K562 (cell line): ENCODE measurements around the gene CCR7. TPM values are rescaled to one million over a fixed set of nuclear protein-coding genes. Genes with fewer than 3 reads are reported as not detected.

Experiments used
- ATAC-seq: fragments of 200-7000 bp; cut with Tn5 transposase; 3 replicates; pipeline ENCODE4 v1.9.1; 2020; ENCODE audit warnings: moderate library complexity
- BruUV-seq: library from RNA; stranded (reverse); fragments of 400-500 nt; replicated peaks from 2 replicates; lab custom pipeline; 2021; lab: Mats Ljungman, UMichigan
- CTCF ChIA-PET: fragments of 300-600 bp; formaldehyde crosslinking; extraction: SDS; loops from one replicate; lab custom pipeline; 2021; ENCODE audit warnings: low intra/inter-chr PET ratio; lab: Yijun Ruan, JAX
- POLR2A ChIA-PET: fragments of 300-600, 350-650 bp; sonication (Branson Sonifier 250); formaldehyde crosslinking; extraction: SDS; loops from one replicate; lab custom pipeline; 2021; ENCODE audit warnings: antibody characterized with exemption, inconsistent platforms; lab: Yijun Ruan, JAX
- DNase-seq, 4 experiments: peaks; one replicate each; pipeline versions ENCODE4 v3.0.0 to v3.0.0-alpha.2; 2011 to 2018; ENCODE audit warnings: low spot score in 3 of 4, mixed read lengths in 3 of 4; ENCODE audit errors: extremely low read depth in 1 of 4
- FAIRE-seq: peaks from 2 replicates; lab custom pipeline; 2011; peaks lifted over from hg19 to GRCh38; lab: Jason Lieb, UNC
- H2AFZ ChIP-seq: 2 replicates; pipeline ENCODE4 v1.6.0; 2011; ENCODE audit warnings: low read depth, low read length, control low read depth, inconsistent platforms
- H3K27ac ChIP-seq: fragments of 200-600 bp; 3 replicates; pipeline ENCODE4 v1.8.0; 2011; ENCODE audit warnings: low read depth, mild to moderate bottlenecking, control low read depth, inconsistent platforms, low read length, moderate library complexity, mixed read lengths; ENCODE audit errors: extremely low read depth
- H3K27me3 ChIP-seq, 2 experiments: fragments of 300-600 bp in 1 of 2; 2 replicates in 1 of 2; 3 replicates in 1 of 2; pipeline versions ENCODE4 v1.6.0 to v1.8.0; 2011; ENCODE audit warnings: inconsistent platforms in 2 of 2, low read length in 2 of 2, mild to moderate bottlenecking in 1 of 2, mixed read lengths in 1 of 2, moderate library complexity in 1 of 2; ENCODE audit not compliant: control insufficient read depth in 2 of 2, insufficient read depth in 2 of 2
- H3K36me3 ChIP-seq: fragments of 300-600 bp; 3 replicates; pipeline ENCODE4 v1.8.0; 2011; ENCODE audit warnings: mild to moderate bottlenecking, low read length, inconsistent platforms; ENCODE audit not compliant: control insufficient read depth, insufficient read depth
- H3K4me1 ChIP-seq, 2 experiments: fragments of 200-600 bp in 1 of 2; replicated peaks in 1 of 2; 2 replicates in 1 of 2; 3 replicates in 1 of 2; pipeline versions ENCODE4 v1.5.1 to v1.8.0; 2011; ENCODE audit warnings: inconsistent platforms in 2 of 2, low read length in 2 of 2, mild to moderate bottlenecking in 1 of 2, mixed read lengths in 1 of 2, moderate library complexity in 1 of 2; ENCODE audit not compliant: control insufficient read depth in 2 of 2, insufficient read depth in 2 of 2
- H3K4me2 ChIP-seq: 2 replicates; pipeline ENCODE4 v1.6.1; 2011; ENCODE audit warnings: low read length, control low read depth, inconsistent platforms, mixed read lengths; ENCODE audit not compliant: insufficient read depth
- H3K4me3 ChIP-seq: fragments of 200-600 bp; sonication (generic), shearing (Covaris generic); 2 replicates; pipeline ENCODE4 v1.5.1; 2016; ENCODE audit warnings: control low read depth, inconsistent platforms
- H3K79me2 ChIP-seq: fragments of 200-600 bp; 3 replicates; pipeline ENCODE4 v1.8.0; 2011; ENCODE audit warnings: low read length, inconsistent platforms; ENCODE audit not compliant: control insufficient read depth, insufficient read depth
- H3K9ac ChIP-seq, 2 experiments: 2 replicates each; pipeline versions ENCODE4 v1.6.0 to v1.6.1; 2011; ENCODE audit warnings: low read depth in 2 of 2, low read length in 2 of 2, control low read depth in 1 of 2, inconsistent platforms in 1 of 2, mild to moderate bottlenecking in 1 of 2, mixed read lengths in 1 of 2; ENCODE audit not compliant: insufficient read depth in 1 of 2
- H3K9me1 ChIP-seq: one replicate; pipeline ENCODE4 v1.6.0; 2011; ENCODE audit warnings: inconsistent platforms, mild to moderate bottlenecking, low read length, moderate library complexity; ENCODE audit not compliant: control insufficient read depth, insufficient read depth
- H3K9me3 ChIP-seq: replicated peaks from 2 replicates; pipeline ENCODE4 v1.5.1; 2011; ENCODE audit warnings: low read depth, low read length, inconsistent platforms; ENCODE audit not compliant: control insufficient read depth, insufficient read depth
- H4K20me1 ChIP-seq: replicated peaks from 2 replicates; pipeline ENCODE4 v1.6.1; 2011; ENCODE audit warnings: low read length, inconsistent platforms, mixed read lengths; ENCODE audit not compliant: control insufficient read depth, insufficient read depth
- ARNT ChIP-seq, 2 experiments: fragments of 450-650 bp; IDR thresholded peaks; 2 replicates each; pipeline ENCODE4 v1.6.1; 2016; ENCODE audit warnings: mild to moderate bottlenecking in 1 of 2
- HINFP ChIP-seq: fragments of 450-650 bp; conservative IDR thresholded peaks from 2 replicates; pipeline ENCODE4 v1.6.1; 2016; ENCODE audit warnings: missing genetic modification characterization, low read depth, mild to moderate bottlenecking, control low read depth, missing compliant biosample characterization
- HIVEP1 ChIP-seq: fragments of 250-450 bp; sonication (Bioruptor Pico); IDR thresholded peaks from 2 replicates; pipeline ENCODE4 v1.4.0; 2020; ENCODE audit warnings: mild to moderate bottlenecking
- PHTF2 ChIP-seq: fragments of 250-450 bp; sonication (Bioruptor Pico); IDR thresholded peaks from 2 replicates; pipeline ENCODE4 v1.5.0; 2021; ENCODE audit warnings: mild to moderate bottlenecking
- WGBS: fragments of 100-300 bp; shearing (Covaris generic); methylation state at CpG from one replicate; pipeline ENCODE4 v1.1.6; 2016; ENCODE audit warnings: low coverage, mixed read lengths; ENCODE audit not compliant: insufficient coverage; ENCODE audit errors: missing lambda C conversion rate; 5-methylcytosine and 5-hydroxymethylcytosine counted together
- in situ Hi-C: fragments of 300-500 bp; cut with MboI; formaldehyde crosslinking; loops from 4 replicates; pipeline ENCODE4 v1.15.0; 2018; ENCODE audit warnings: inconsistent platforms, mixed read lengths
- intact Hi-C: fragments of 100-400 bp; cut with micrococcal nuclease; formaldehyde crosslinking; loops from 2 replicates; pipeline ENCODE4 v1.14.2; 2022
- polyA plus RNA-seq, 8 experiments: library from polyadenylated mRNA; depleted of rRNA in 4 of 8; stranded (reverse) in 5 of 8; unstranded in 3 of 8; fragments of >200 nt; fragmentation: Nextera tagmentation in 2 of 8; fragmentation: Illumina TruSeq in 1 of 8; extraction: Ambion mirVana in 2 of 8; extraction: Trizol in 1 of 8; gene quantifications; 2 replicates each; pipeline versions ENCODE4 v1.2.1 to v1.2.3, GENCODE V29; 2011 to 2014; ENCODE audit warnings: inconsistent platforms in 1 of 8, missing spikeins in 1 of 8
- total RNA-seq, 7 experiments: library from RNA; depleted of rRNA in 6 of 7; stranded (reverse); fragments of >200 nt in 6 of 7; fragmentation: Illumina TruSeq in 2 of 7; extraction: Trizol in 2 of 7; gene quantifications; 2 replicates each; pipeline versions ENCODE4 v1.2.1 to v1.2.3, GENCODE V29; 2011 to 2021; ENCODE audit warnings: low replicate concordance in 1 of 7

Gene CCR7
- total and polyA plus RNA-seq, 9 of the 15 experiments (the other 6 are each of a cell fraction or from before 2014, with no cell fraction given) = 0.14 to 1.4 (median 0.56) TPM

DNA sequence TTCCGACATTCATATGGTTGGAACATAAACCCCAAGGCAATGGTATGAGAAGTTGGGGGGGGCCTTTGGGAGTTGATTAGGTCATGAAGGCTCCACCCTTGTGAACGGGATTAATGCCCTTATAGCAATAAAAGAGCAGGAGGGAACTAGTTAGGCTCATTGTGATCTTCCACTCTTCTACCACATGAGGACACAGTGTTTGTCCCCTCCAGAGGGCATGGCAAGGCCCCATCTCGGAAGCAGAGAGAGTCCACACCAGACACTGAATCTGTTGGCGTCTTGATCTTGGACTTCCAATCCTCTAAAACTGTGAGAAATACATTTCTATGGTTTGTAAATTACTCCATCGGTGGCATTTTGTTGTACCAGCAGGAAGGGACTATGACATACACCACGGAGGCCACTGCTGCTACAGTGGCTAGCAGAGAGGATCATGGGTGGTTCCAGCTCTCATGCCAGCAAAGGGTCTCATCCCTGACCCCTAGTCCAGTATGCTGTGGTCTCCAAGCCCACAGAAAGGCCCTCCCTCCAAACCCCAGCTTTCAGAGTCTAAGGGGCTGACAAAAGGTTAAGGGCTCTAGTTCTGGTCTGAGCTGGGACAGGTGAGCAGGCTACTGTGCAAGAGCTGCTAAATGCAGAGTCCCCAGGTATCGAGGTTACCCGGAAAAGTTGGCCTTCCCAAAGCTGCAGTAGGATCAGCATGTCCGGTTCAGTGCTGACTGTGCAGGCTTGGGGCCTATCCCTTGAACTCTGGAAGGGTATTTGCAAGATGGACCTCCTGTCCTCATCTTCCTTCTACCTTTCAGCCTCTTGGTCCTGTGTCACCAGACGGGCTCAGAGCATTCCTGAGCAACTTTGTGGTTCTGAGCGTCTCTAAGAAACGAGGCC is 12.2 kb downstream of the CCR7 start:
- no peak for DNase-seq
- Histone ChIP-seq H4K20me1 (no peaks in the 10 kb centered on the region), H3K79me2 (no peaks in the 10 kb centered on the region), H3K27ac (no peak overlapping the region), H2AFZ (peak overlapping the region; percentile 80)
- no peak for ATAC-seq
- WGBS = 68% methylated on average over 9 of the region's 12 CpGs
- intact Hi-C loops = no loop called here
- POLR2A ChIA-PET = interaction anchor here (0.5 to 2.1 kb wide), 10 partner anchors 10 to 188 kb away, joined by 3 to 9 read pairs (median 4); partner anchors contain the start of genes CCR7 and TOP2A
- no peak for FAIRE-seq
- TF ChIP-seq HINFP (tag) = no peak
- TF ChIP-seq ARNT (IDR thresholded peaks at IDR 0.05) = no peak
- no peak for TF ChIP-seq PHTF2 (CRISPR knock-in tag)
- TF ChIP-seq HIVEP1 (CRISPR knock-in tag) = no peak
- TF ChIP-seq, all 486 proteins: peak for 0
- no peak overlapping the region for H3K4me3 ChIP-seq
- peaks cover 46 to 50% of the 10 kb centered on the region in 2 experiments for H3K4me1 ChIP-seq
- no TSS peak for BruUV-seq
- no peak overlapping the region; a peak in 1 of 4 replicates for H3K9ac ChIP-seq
- in situ Hi-C loops = no loop called here
- H3K27me3 ChIP-seq = no peaks in the 10 kb centered on the region
- H3K9me1 ChIP-seq = no peaks in the 10 kb centered on the region
- H3K9me3 ChIP-seq = no peaks in the 10 kb centered on the region
- H3K4me2 ChIP-seq = peak overlapping the region; percentile 47
- CTCF ChIA-PET = no interaction called here
- no peaks in the 10 kb centered on the region for H3K36me3 ChIP-seq
